ENCODE data around the gene NUP37. TPM values are rescaled to one million over a fixed set of nuclear protein-coding genes. Genes with fewer than 3 reads are reported as not detected.
A peak's percentile ranks its signal among the peaks of the same experiment; 100 is the strongest.

NUP37 gene
- total RNA-seq, 1 donor = 36.2 TPM

DNA sequence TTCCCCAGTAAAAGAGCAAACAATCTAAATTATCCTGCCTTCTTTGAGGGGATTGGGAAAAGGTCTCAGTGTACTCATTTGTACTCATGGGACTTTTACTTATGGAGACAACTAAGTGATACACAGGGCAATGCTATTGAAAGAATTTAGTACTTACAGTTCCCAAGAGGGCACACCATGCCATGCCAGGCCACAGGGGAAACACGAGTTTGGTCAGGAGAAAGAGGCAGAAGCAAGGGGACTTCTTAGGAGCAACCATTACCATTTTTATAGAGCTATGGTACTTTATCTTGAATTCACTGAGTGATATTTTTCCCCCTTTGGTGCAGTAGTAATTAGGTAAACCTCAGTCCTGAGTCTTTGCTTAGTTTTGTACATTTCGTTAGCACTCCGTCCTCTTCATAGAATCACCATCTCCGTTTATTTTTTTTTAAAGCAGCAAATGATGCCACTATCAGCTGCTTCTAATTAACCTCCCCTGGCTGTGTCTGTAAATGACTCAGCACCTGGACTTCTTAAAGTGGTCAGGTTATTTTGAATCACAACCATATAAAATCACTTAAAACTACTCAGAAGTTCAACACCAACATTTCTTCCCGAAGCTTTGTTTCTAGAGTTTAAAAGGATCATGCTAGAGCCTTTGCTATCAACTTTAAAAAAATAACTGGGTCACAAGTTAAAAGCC is 52.2 kb downstream of the NUP37 start:
- TF ChIP-seq CTCF (IDR thresholded peaks at IDR 0.05; ENCODE audit: insufficient read depth, low read length) = no peak
- H3K4me3 ChIP-seq (ENCODE audit: low read depth, low read length) = no peak overlapping the region
- peak; percentile 55 for DNase-seq (ENCODE audit: low read depth)

GRCh38 chr12:102064476-102064875 is 55.4 kb downstream of the NUP37 start:
- TF ChIP-seq CTCF (IDR thresholded peaks at IDR 0.05; ENCODE audit: insufficient read depth, low read length) = no peak
- H3K4me3 ChIP-seq (ENCODE audit: low read depth, low read length) = no peak overlapping the region
- no peak for DNase-seq (ENCODE audit: low read depth)

DNA sequence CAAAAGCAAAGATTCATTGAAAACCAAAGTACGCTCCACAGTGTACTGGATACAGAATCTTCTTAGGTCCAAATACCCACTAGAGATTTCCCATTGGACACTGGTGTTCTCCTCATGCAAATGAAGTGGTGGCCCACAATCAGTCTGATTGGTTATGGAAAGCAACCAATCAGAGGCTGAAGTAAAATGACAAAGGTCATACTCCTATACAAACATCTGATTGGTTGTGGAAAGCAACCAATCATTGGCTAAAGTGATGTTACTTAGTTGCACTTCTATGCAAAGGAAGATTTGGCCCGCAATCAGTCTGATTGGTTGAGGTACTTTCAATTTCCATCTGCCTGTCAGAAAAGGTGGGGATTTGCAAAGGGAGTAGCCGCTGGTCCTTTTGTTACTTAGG is 56.8 kb downstream of the NUP37 start:
- no peak overlapping the region for H3K4me3 ChIP-seq (ENCODE audit: low read depth, low read length)
- no peak for DNase-seq (ENCODE audit: low read depth)
- TF ChIP-seq CTCF (IDR thresholded peaks at IDR 0.05; ENCODE audit: insufficient read depth, low read length) = no peak

GRCh38 chr12:102062419-102062806 is 57.5 kb downstream of the NUP37 start:
- no peak for DNase-seq (ENCODE audit: low read depth)
- peak overlapping the region; percentile 38 for H3K4me3 ChIP-seq (ENCODE audit: low read depth, low read length)
- no peak for TF ChIP-seq CTCF (IDR thresholded peaks at IDR 0.05; ENCODE audit: insufficient read depth, low read length)

- peak within 1 kb of the TSS; percentile 92 for H3K4me3 ChIP-seq (ENCODE audit: low read depth, low read length)
- TF ChIP-seq CTCF (IDR thresholded peaks at IDR 0.05; ENCODE audit: insufficient read depth, low read length) = no peak
- DNase-seq (ENCODE audit: low read depth) = peak; percentile 93
Observed at GRCh38 chr12:102061560-102062418, 58.1 kb downstream of the NUP37 start, which contains the start of gene WASHC3. TSS of gene WASHC3 (minus strand) at chr12:102061991. CDS start at chr12:102061962, 29 bp downstream.

- TF ChIP-seq CTCF (IDR thresholded peaks at IDR 0.05; ENCODE audit: insufficient read depth, low read length) = no peak
- H3K4me3 ChIP-seq (ENCODE audit: low read depth, low read length) = peak overlapping the region; percentile 92
- peak; percentile 26 for DNase-seq (ENCODE audit: low read depth)
Observed at GRCh38 chr12:102061096-102061559, 58.8 kb downstream of the NUP37 start.
